Astrocyte (in vitro differentiated cells and primary cell): ENCODE measurements around the gene HMGB1.

Experiments used
- CTCF ChIP-seq: IDR thresholded peaks from 2 replicates; pipeline ENCODE4 v1.5.1; 2011; ENCODE audit warnings: low read depth, mild to moderate bottlenecking, inconsistent platforms, low read length, moderate library complexity; ENCODE audit not compliant: insufficient read depth
- EZH2 ChIP-seq: IDR thresholded peaks from 2 replicates; pipeline ENCODE4 v1.6.1; 2012; ENCODE audit warnings: mild to moderate bottlenecking, low read length, inconsistent platforms; ENCODE audit not compliant: insufficient read depth

GRCh38 chr13:30464496-30465342 is 1.0 kb downstream of the HMGB1 start:
- TF ChIP-seq CTCF (no peak), EZH2 (no peak)
